Endothelial cell of umbilical vein (primary cell): ENCODE data around the gene PLRG1. TPM values are rescaled to one million over a fixed set of nuclear protein-coding genes. Genes with fewer than 3 reads are reported as not detected.

ENCODE experiments used
- BruUV-seq: library from RNA; stranded (reverse); fragments of 400-500 nt; replicated peaks from 2 replicates; lab custom pipeline; 2021; lab: Mats Ljungman, UMichigan
- CTCF ChIA-PET: fragments of 300-600, 350-600 bp; sonication (Branson Sonifier 250); formaldehyde crosslinking; loops from one replicate; lab custom pipeline; 2021; ENCODE audit warnings: antibody characterized with exemption, inconsistent platforms; lab: Charles Lee
- POLR2A ChIA-PET: fragments of 300-600, 350-600 bp; sonication (Branson Sonifier 250); formaldehyde crosslinking; loops from one replicate; lab custom pipeline; 2021; ENCODE audit warnings: antibody characterized with exemption, inconsistent platforms; lab: Charles Lee
- DNase-seq: peaks from one replicate; pipeline ENCODE4 v3.0.0-alpha.2; 2011; ENCODE audit warnings: low read depth, low spot score
- FAIRE-seq: peaks from 2 replicates; lab custom pipeline; 2011; peaks lifted over from hg19 to GRCh38; lab: Jason Lieb, UNC
- H2AFZ ChIP-seq: 2 replicates; pipeline ENCODE4 v1.6.0; 2012; ENCODE audit warnings: low read depth, low read length, control low read depth, inconsistent platforms
- H3K27ac ChIP-seq: 2 replicates; pipeline ENCODE4 v1.5.1; 2011; ENCODE audit warnings: low read depth, mild to moderate bottlenecking, control low read depth, low read length, moderate library complexity; ENCODE audit not compliant: insufficient read depth
- H3K27me3 ChIP-seq, 2 experiments: 2 replicates each; pipeline versions ENCODE4 v1.6.0 to v1.6.1; 2011; ENCODE audit warnings: low read length in 2 of 2, mixed read lengths in 1 of 2; ENCODE audit not compliant: control insufficient read depth in 2 of 2, insufficient read depth in 2 of 2
- H3K36me3 ChIP-seq, 2 experiments: 2 replicates in 1 of 2; 3 replicates in 1 of 2; pipeline ENCODE4 v1.5.1; 2011; ENCODE audit warnings: low read length in 2 of 2, mild to moderate bottlenecking in 1 of 2, moderate library complexity in 1 of 2; ENCODE audit not compliant: control insufficient read depth in 2 of 2, insufficient read depth in 2 of 2; ENCODE audit errors: extremely low read depth in 1 of 2
- H3K4me1 ChIP-seq: 3 replicates; pipeline ENCODE4 v1.5.1; 2011; ENCODE audit warnings: mild to moderate bottlenecking, low read length; ENCODE audit not compliant: control insufficient read depth, insufficient read depth; ENCODE audit errors: extremely low read depth
- H3K4me2 ChIP-seq: 2 replicates; pipeline ENCODE4 v1.6.1; 2011; ENCODE audit warnings: low read length, control low read depth, mixed read lengths; ENCODE audit not compliant: insufficient read depth
- H3K4me3 ChIP-seq, 3 experiments: fragments of 200-600 bp in 1 of 3; sonication (generic), shearing (Covaris generic) in 1 of 3; replicated peaks in 1 of 3; 2 replicates each; pipeline ENCODE4 v1.5.1; 2011 to 2016; ENCODE audit warnings: control low read depth in 3 of 3, low read length in 3 of 3, mild to moderate bottlenecking in 2 of 3, inconsistent platforms in 1 of 3, low read depth in 1 of 3, moderate library complexity in 1 of 3; ENCODE audit not compliant: insufficient read depth in 1 of 3
- H3K79me2 ChIP-seq: 2 replicates; pipeline ENCODE4 v1.6.0; 2012; ENCODE audit warnings: low read length, inconsistent platforms; ENCODE audit not compliant: control insufficient read depth, insufficient read depth
- H3K9ac ChIP-seq: replicated peaks from 2 replicates; pipeline ENCODE3; 2011; ENCODE audit warnings: low read length, control low read depth; ENCODE audit not compliant: insufficient read depth; ENCODE audit errors: extremely low read depth
- H3K9me1 ChIP-seq: replicated peaks from 3 replicates; pipeline ENCODE4 v1.6.0; 2011; ENCODE audit warnings: mild to moderate bottlenecking, low read length; ENCODE audit not compliant: control insufficient read depth, insufficient read depth; ENCODE audit errors: extremely low read depth
- H3K9me3 ChIP-seq: replicated peaks from 2 replicates; pipeline ENCODE4 v1.5.1; 2012; ENCODE audit warnings: low read length, inconsistent platforms; ENCODE audit not compliant: control insufficient read depth, insufficient read depth
- H4K20me1 ChIP-seq: replicated peaks from 2 replicates; pipeline ENCODE3; 2011; ENCODE audit warnings: mild to moderate bottlenecking, low read length; ENCODE audit not compliant: control insufficient read depth, insufficient read depth; ENCODE audit errors: extremely low read depth
- EZH2 ChIP-seq: IDR thresholded peaks from 2 replicates; pipeline ENCODE4 v1.6.1; 2012; ENCODE audit warnings: borderline replicate concordance, low read depth, mild to moderate bottlenecking, moderate library complexity, low read length, inconsistent platforms; ENCODE audit not compliant: severe bottlenecking
- FOS ChIP-seq: IDR thresholded peaks from 2 replicates; pipeline ENCODE4 v1.6.1; 2011; ENCODE audit warnings: mild to moderate bottlenecking, low read length, moderate library complexity, borderline replicate concordance; ENCODE audit not compliant: insufficient read depth
- GATA2 ChIP-seq: IDR thresholded peaks from 2 replicates; pipeline ENCODE4 v1.7.0; 2011; ENCODE audit warnings: low read depth, mild to moderate bottlenecking, moderate library complexity, mixed read lengths, low read length; ENCODE audit not compliant: insufficient read length, insufficient read depth
- JUN ChIP-seq: IDR thresholded peaks from 2 replicates; pipeline ENCODE4 v1.6.1; 2011; ENCODE audit warnings: borderline replicate concordance, low read depth; ENCODE audit not compliant: insufficient read length, insufficient read depth
- MYC ChIP-seq: IDR thresholded peaks from one replicate; pipeline ENCODE4 v1.6.1; 2011; ENCODE audit warnings: mild to moderate bottlenecking, low read depth, low read length
- POLR2A ChIP-seq: IDR thresholded peaks from 2 replicates; pipeline ENCODE4 v1.6.1; 2012; ENCODE audit warnings: low read depth, mild to moderate bottlenecking, control low read depth, low read length
- POLR2AphosphoS5 ChIP-seq: IDR thresholded peaks from 2 replicates; pipeline ENCODE4 v1.6.1; 2012; ENCODE audit warnings: low read depth, mild to moderate bottlenecking, control low read depth, low read length, moderate library complexity; ENCODE audit not compliant: insufficient read depth
- dilution Hi-C: fragments of 300-500 bp; cut with MboI; formaldehyde crosslinking; loops from one replicate; pipeline ENCODE4 v1.15.0; 2019; ENCODE audit warnings: low sequenced_read_pairs; ENCODE audit not compliant: extremely low pct_ligation_motif_present
- intact Hi-C: fragments of 100-400 bp; cut with micrococcal nuclease; formaldehyde crosslinking; loops from one replicate; pipeline ENCODE4 v1.10.0; 2022
- polyA plus RNA-seq, 4 experiments: library from polyadenylated mRNA; depleted of rRNA in 3 of 4; stranded (reverse) in 3 of 4; unstranded in 1 of 4; fragments of >200 nt; gene quantifications; 2 replicates each; pipeline versions ENCODE4 v1.2.1 to v1.2.3, GENCODE V29; 2011 to 2012; ENCODE audit warnings: missing spikeins in 1 of 4
- total RNA-seq: library from RNA; stranded (reverse); gene quantifications from 2 replicates; pipeline ENCODE4 v1.2.3, GENCODE V29; 2021
- TF ChIP-seq, protein P1 (sequence below): IDR thresholded peaks from 2 replicates; pipeline ENCODE4 v1.6.1; 2011; ENCODE audit not compliant: insufficient read depth, insufficient read length
- TF ChIP-seq, protein P2 (sequence below), 2 donors: IDR thresholded peaks; 1 replicate in 1 of 2; 2 replicates in 1 of 2; pipeline ENCODE4 v1.5.1; 2011; ENCODE audit warnings: low read length in 2 of 2, mild to moderate bottlenecking in 2 of 2, moderate library complexity in 2 of 2, control low read depth in 1 of 2, inconsistent platforms in 1 of 2, low read depth in 1 of 2; ENCODE audit not compliant: insufficient read depth in 1 of 2; ENCODE audit errors: extremely low read depth in 1 of 2

Gene PLRG1
- total and polyA plus RNA-seq, 2 donors (not counting 3 experiments of a cell fraction or from before 2014, with no cell fraction given): 50.9 to 91.9 TPM

DNA sequence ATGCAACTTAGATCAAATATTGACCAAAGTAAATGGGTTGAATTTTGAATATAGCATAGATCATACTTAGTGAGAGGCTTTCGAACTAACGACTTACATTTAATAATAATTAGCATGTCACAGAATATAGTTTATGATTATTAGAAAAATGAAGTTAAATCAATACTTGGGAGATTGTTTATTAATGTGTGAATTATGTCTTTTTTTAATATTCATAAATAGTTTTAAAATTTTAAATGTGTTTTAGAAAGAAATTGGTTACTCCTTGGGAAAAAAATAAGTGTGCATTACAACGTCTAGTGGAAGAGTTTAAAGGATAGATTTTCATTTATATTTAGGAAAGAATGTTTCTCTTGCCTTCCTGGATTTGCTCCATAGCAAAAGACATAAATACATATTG, 33.0 kb upstream of the PLRG1 start:
- Histone ChIP-seq H3K9ac (no peak overlapping the region), H2AFZ (no peak overlapping the region), H3K36me3 (no peaks in the 10 kb centered on the region), H3K79me2 (no peaks in the 10 kb centered on the region), H3K27ac (no peak overlapping the region), H3K4me1 (no peaks in the 10 kb centered on the region), H4K20me1 (no peaks in the 10 kb centered on the region), H3K9me3 (no peaks in the 10 kb centered on the region), H3K4me3 (no peak overlapping the region), H3K4me2 (no peak overlapping the region), H3K27me3 (peaks cover 0 to 2% of the 10 kb centered on the region in 2 experiments), H3K9me1 (no peaks in the 10 kb centered on the region)
- ChIA-PET POLR2A (no interaction called here), CTCF (no interaction called here)
- FAIRE-seq (no peak), DNase-seq (no peak)
- intact Hi-C loops: no loop called here
- dilution Hi-C loops: no loop called here
- BruUV-seq: no TSS peak
- TF ChIP-seq, protein P1, sequence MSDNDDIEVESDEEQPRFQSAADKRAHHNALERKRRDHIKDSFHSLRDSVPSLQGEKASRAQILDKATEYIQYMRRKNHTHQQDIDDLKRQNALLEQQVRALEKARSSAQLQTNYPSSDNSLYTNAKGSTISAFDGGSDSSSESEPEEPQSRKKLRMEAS: no peak
- TF ChIP-seq JUN (no peak), EZH2 (no peak), GATA2 (no peak), FOS (no peak), POLR2AphosphoS5 (no peak), MYC (no peak), POLR2A (no peak)
- TF ChIP-seq, protein P2, sequence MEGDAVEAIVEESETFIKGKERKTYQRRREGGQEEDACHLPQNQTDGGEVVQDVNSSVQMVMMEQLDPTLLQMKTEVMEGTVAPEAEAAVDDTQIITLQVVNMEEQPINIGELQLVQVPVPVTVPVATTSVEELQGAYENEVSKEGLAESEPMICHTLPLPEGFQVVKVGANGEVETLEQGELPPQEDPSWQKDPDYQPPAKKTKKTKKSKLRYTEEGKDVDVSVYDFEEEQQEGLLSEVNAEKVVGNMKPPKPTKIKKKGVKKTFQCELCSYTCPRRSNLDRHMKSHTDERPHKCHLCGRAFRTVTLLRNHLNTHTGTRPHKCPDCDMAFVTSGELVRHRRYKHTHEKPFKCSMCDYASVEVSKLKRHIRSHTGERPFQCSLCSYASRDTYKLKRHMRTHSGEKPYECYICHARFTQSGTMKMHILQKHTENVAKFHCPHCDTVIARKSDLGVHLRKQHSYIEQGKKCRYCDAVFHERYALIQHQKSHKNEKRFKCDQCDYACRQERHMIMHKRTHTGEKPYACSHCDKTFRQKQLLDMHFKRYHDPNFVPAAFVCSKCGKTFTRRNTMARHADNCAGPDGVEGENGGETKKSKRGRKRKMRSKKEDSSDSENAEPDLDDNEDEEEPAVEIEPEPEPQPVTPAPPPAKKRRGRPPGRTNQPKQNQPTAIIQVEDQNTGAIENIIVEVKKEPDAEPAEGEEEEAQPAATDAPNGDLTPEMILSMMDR (IDR thresholded peaks at IDR 0.05; ENCODE audit: extremely low read depth in 1 of 2, insufficient read depth in 1 of 2, low read depth in 1 of 2, low read length in 2 of 2): no peak
